GM12872 (cell line): ENCODE results near the gene CBX7.

Experiments
- TF ChIP-seq, protein P1 (sequence below): IDR thresholded peaks from 3 replicates; pipeline ENCODE4 v1.5.1; 2011; ENCODE audit warnings: low read depth, mild to moderate bottlenecking, low read length, moderate library complexity; ENCODE audit not compliant: insufficient read depth

Gene CBX7

DNA sequence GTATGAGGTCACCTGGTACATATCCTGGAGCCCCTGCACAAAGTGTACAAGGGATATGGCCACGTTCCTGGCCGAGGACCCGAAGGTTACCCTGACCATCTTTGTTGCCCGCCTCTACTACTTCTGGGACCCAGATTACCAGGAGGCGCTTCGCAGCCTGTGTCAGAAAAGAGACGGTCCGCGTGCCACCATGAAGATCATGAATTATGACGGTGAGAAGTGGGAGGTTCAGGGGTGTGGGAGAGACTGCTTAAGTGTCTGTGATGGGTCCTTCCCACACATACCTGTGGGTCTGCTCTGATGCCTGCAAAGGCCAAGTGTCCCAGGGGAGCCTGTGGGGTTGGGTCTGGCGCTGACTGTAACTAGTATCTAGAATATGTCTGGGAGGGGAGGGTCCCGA lies 71.5 kb downstream of the CBX7 start:
- TF ChIP-seq, protein P1, sequence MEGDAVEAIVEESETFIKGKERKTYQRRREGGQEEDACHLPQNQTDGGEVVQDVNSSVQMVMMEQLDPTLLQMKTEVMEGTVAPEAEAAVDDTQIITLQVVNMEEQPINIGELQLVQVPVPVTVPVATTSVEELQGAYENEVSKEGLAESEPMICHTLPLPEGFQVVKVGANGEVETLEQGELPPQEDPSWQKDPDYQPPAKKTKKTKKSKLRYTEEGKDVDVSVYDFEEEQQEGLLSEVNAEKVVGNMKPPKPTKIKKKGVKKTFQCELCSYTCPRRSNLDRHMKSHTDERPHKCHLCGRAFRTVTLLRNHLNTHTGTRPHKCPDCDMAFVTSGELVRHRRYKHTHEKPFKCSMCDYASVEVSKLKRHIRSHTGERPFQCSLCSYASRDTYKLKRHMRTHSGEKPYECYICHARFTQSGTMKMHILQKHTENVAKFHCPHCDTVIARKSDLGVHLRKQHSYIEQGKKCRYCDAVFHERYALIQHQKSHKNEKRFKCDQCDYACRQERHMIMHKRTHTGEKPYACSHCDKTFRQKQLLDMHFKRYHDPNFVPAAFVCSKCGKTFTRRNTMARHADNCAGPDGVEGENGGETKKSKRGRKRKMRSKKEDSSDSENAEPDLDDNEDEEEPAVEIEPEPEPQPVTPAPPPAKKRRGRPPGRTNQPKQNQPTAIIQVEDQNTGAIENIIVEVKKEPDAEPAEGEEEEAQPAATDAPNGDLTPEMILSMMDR, result no peak
